Hepatocyte (in vitro differentiated cells): ENCODE measurements around the gene ZNF185.

ENCODE experiments used
- EZH2 ChIP-seq: fragments of 200-600 bp; sonication (generic); IDR thresholded peaks from 2 replicates; pipeline ENCODE4 v1.6.1; 2016; ENCODE audit warnings: antibody characterized with exemption, mild to moderate bottlenecking, borderline replicate concordance
- EZH2phosphoT487 ChIP-seq: fragments of 200-600 bp; sonication (generic); IDR thresholded peaks from one replicate; pipeline ENCODE4 v1.6.1; 2018; ENCODE audit warnings: antibody characterized with exemption, mild to moderate bottlenecking, low read depth, moderate library complexity; ENCODE audit not compliant: unreplicated experiment, severe bottlenecking
- TF ChIP-seq, protein P1 (sequence below): fragments of 200-600 bp; sonication (generic); IDR thresholded peaks from 2 replicates; pipeline ENCODE4 v1.5.1; 2016; ENCODE audit warnings: antibody characterized with exemption, mild to moderate bottlenecking; ENCODE audit not compliant: poor library complexity

DNA sequence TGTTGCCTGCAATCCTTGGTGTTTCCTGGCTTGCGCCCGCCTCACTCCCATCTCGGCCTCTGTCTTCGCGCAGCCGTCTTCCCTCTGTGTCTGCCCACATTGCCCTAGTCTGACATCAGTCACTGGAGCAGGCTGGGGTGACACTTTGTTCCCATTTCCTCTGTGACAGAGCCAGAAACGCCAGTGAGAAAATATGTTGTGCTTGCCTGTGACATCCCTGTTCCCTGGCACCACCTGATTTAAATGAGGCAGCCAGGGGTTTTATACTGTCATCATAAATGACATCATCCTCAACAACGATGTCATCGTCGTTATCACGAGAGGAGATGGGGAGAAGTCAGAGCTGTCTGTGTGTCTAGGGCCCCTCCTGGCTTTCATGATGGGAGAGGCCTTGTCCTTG lies 29.1 kb downstream of the ZNF185 start:
- TF ChIP-seq, protein P1, sequence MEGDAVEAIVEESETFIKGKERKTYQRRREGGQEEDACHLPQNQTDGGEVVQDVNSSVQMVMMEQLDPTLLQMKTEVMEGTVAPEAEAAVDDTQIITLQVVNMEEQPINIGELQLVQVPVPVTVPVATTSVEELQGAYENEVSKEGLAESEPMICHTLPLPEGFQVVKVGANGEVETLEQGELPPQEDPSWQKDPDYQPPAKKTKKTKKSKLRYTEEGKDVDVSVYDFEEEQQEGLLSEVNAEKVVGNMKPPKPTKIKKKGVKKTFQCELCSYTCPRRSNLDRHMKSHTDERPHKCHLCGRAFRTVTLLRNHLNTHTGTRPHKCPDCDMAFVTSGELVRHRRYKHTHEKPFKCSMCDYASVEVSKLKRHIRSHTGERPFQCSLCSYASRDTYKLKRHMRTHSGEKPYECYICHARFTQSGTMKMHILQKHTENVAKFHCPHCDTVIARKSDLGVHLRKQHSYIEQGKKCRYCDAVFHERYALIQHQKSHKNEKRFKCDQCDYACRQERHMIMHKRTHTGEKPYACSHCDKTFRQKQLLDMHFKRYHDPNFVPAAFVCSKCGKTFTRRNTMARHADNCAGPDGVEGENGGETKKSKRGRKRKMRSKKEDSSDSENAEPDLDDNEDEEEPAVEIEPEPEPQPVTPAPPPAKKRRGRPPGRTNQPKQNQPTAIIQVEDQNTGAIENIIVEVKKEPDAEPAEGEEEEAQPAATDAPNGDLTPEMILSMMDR: no peak
- TF ChIP-seq EZH2phosphoT487: no peak
- TF ChIP-seq EZH2: no peak
